GM15510 (cell line): ENCODE data around the gene EPC2.

Experiments used
- POLR2A ChIP-seq: IDR thresholded peaks from 3 replicates; pipeline ENCODE4 v1.6.1; 2011; ENCODE audit warnings: borderline replicate concordance; ENCODE audit not compliant: insufficient read length; ENCODE audit errors: extremely low read depth

Gene EPC2

GRCh38 chr2:148701877-148702276, 57.3 kb downstream of the EPC2 start:
- no peak for TF ChIP-seq POLR2A

DNA sequence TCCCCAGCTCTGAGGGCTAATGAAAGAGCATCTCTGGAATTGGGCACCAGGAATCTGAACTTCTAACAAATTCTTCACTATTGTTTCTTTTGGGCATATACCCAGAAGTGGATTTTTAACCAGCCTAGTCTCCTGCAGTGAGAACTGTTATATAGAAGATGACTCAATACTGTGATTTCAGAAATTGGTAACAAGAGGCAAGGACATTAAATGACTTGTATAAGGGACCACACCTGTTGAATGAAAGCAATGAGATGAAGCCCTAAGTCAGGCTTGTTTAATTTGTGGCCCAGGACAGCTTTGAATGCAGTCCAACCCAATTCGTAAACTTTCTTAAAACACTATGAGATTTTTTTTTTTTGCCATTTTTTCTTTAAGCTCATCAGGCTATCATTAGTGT, 57.9 kb downstream of the EPC2 start:
- no peak for TF ChIP-seq POLR2A

DNA sequence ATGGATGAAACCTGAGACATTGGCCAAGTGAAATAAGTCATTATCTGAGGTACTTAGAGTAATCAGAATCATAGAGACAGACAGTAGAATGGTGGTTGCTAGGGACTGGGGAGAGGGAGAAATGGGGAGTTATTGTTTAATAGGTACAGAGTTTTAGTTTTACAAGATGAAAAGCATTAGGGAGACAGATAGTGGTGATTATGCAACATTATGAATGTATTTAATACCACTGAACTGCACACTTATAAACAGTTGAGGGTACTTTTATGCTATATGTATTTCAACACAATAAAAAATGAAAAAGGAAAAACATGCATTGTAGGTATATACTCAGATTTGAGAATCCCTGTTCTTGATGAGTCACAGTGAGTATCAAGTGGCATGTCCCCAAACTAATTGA, 59.7 kb downstream of the EPC2 start:
- TF ChIP-seq POLR2A: no peak

DNA sequence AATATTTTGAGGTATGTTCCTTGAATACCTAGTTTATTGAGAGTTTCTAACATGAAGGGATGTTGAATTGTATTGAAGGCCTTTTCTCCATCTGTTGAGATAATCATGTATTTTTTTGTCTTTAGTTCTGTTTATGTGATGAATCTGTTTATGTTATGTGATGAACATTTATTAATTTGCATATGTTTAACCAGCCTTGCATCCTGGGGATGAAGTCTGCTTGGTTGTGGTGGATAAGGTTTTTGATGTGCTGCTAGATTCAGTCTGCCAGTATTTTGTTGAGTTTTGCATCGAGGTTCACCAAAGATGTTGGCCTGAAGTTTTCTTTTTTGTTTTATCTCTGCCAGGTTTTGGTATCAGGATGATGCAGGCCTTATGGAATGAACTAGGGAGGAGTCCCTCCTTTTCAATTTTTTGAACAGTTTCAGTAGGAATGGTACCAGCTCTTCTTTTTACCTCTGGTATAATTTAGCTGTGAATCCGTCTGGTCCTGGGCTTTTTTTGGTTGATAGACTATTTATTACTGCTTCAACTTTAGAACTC, 71.9 kb downstream of the EPC2 start:
- no peak for TF ChIP-seq POLR2A

GRCh38 chr2:148718039-148718438, 73.5 kb downstream of the EPC2 start:
- TF ChIP-seq POLR2A: no peak

DNA sequence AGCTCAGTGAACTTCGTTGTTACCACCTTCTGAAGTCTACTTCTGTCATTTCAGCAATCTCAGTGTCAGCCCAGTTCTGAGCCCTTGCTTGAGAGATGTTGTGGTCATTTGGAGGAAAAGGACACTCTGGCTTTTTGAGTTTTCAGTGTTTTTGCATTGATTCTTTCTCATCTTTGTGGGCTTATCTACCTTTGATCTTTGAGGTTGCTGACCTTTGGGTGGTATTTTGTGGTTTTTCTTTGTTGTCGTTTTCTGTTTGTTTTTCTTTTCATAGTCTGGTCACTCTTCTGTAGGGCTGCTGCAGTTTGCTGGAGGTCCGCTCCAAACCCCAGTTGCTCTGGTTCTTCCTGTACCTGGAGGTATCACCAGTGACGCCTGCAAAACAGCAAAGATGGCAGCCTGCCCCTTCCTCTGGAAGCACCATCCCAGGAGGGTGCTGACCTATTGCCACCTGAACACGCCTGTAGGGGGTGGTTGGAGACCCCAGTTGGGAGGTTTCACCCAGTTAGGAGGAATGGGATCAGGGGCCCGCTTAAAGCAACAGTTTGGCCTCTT, 74.7 kb downstream of the EPC2 start:
- TF ChIP-seq POLR2A: no peak

GRCh38 chr2:148719941-148720436, 75.4 kb downstream of the EPC2 start:
- TF ChIP-seq POLR2A: no peak

GRCh38 chr2:148720501-148721001, 76.0 kb downstream of the EPC2 start:
- no peak for TF ChIP-seq POLR2A

DNA sequence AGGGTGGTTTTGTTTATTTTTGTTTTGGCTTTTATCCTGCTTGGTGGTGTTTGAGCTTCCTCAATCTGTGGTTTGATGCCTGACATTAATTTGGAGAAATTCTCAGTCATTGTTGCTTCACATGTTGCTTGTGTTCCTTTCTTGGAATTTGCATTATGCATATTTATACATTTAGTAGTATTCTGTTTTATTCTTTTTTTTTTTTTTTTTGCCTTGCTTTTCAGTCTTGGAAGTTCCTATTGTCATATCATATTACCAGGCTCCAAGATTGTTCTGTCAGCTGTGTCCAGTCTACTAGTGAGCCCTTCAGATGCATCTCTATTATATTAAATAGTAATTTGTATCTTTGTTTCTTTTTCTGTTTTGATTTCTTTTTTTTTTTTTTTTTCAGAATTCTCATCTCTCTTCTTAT, 77.0 kb downstream of the EPC2 start:
- no peak for TF ChIP-seq POLR2A

GRCh38 chr2:148721991-148722777, 77.6 kb downstream of the EPC2 start:
- no peak for TF ChIP-seq POLR2A

GRCh38 chr2:148725564-148725963, 81.0 kb downstream of the EPC2 start:
- no peak for TF ChIP-seq POLR2A

- no peak for TF ChIP-seq POLR2A
These were observed 81.7 kb downstream of the EPC2 start for GRCh38 chr2:148726228-148726627.

DNA sequence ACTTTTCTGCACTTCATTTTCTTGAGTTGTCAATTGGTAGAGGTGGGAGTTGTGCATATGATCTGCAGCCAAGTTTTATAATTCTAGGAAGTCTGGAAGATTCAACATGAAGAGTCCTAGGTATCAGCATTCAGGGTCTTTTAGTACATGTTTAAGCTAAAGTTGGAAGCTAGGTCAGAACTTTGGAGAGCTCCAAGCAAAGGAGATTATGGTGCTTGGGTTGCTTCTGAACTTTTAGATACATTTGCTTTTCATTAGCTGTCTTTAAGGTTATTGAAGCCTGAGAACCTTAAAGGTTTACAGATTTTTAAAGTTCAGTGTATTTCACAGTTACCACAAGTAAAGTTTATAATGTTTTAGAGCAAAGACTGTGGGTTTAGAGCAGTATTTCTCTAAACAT, 85.5 kb downstream of the EPC2 start:
- TF ChIP-seq POLR2A: no peak

DNA sequence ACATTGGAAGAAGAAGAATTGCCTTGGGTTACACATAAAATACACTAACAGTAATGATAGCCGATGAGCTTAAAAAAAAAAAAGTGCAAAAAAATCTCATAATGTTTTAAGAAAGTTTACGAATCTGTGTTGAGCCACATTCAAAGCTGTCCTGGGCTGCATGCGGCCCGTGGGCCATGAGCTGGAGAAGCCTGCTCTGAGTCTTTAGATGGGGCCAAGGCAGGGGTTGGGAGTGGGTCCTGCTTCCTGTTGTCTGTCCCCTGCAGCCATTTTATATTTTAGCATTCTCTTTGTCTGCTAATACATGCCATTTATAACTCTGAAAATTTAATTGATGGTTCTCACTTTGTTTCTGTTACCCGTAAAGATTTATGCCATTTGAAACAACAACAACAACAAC, 93.2 kb downstream of the EPC2 start:
- no peak for TF ChIP-seq POLR2A

DNA sequence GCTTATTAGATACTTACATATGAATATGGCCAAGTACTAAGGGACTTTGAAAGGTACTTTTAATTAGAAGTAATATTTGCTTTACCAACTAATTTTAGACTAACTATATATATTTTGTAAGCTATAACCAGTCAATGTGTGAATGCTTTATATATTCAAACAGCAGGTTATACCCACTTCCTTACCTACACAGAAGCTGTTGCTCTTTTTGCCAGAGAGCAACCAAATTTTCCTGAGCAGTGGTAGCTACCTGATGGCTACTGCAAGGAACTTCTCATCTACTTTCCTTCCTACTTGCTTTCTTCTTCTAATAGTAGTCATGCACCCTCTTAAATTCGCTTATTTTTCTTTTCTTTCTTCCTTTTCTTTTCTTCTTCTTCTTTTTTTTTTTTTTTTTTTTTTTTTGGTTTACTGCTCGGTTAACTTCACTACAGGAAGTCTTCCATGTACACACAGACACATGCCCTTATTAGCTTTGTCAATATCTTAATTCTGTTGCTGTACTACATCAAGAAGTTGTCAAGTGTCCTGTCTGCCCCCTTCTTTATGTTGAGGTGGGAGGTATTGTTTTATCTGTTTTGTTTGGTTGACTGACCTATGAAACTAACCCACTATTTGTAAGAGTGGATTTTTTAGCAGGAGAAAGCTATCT, 95.0 kb downstream of the EPC2 start:
- TF ChIP-seq POLR2A: no peak
